Panc1 (cell line): ENCODE measurements around the gene SYNE1. TPM values are rescaled to one million over a fixed set of nuclear protein-coding genes. Genes with fewer than 3 reads are reported as not detected.

Experiments used
- ATAC-seq: fragments of 200-7000 bp; cut with Tn5 transposase; 2 replicates; pipeline ENCODE4 v1.9.1; 2020; ENCODE audit warnings: mild to moderate bottlenecking, moderate library complexity
- BruUV-seq: library from RNA; stranded (reverse); fragments of 400-500 nt; replicated peaks from 2 replicates; lab custom pipeline; 2021; lab: Mats Ljungman, UMichigan
- CTCF ChIA-PET: fragments of 300-600 bp; sonication (Branson Sonifier 250); formaldehyde crosslinking; loops from one replicate; lab custom pipeline; 2022; ENCODE audit warnings: antibody characterized with exemption; lab: Charles Lee
- POLR2A ChIA-PET: fragments of 300-600 bp; sonication (Branson Sonifier 250); formaldehyde crosslinking; loops from one replicate; lab custom pipeline; 2022; ENCODE audit warnings: antibody characterized with exemption; lab: Charles Lee
- DNase-seq: peaks from one replicate; pipeline ENCODE4 v3.0.0-alpha.2; 2010; ENCODE audit warnings: low read depth, low spot score
- H3K27ac ChIP-seq: 2 replicates; pipeline ENCODE4 v1.5.1; 2011; ENCODE audit warnings: mild to moderate bottlenecking, low read length, inconsistent platforms
- H3K27me3 ChIP-seq: fragments of 200-500 bp; sonication (Bioruptor generic); 2 replicates; pipeline ENCODE4 v1.6.0; 2014; ENCODE audit warnings: low read length, inconsistent platforms; ENCODE audit not compliant: control insufficient read depth, insufficient read depth
- H3K36me3 ChIP-seq: fragments of 200-500 bp; sonication (Bioruptor generic); 2 replicates; pipeline ENCODE4 v1.5.1; 2014; ENCODE audit warnings: inconsistent platforms, mild to moderate bottlenecking, low read length, moderate library complexity; ENCODE audit not compliant: control insufficient read depth, insufficient read depth
- H3K4me1 ChIP-seq: 2 replicates; pipeline ENCODE4 v1.5.1; 2011; ENCODE audit warnings: inconsistent platforms, mild to moderate bottlenecking, low read length, moderate library complexity; ENCODE audit not compliant: control insufficient read depth, insufficient read depth
- H3K4me3 ChIP-seq, 2 experiments: 2 replicates each; pipeline ENCODE4 v1.5.1; 2011 to 2012; ENCODE audit warnings: low read depth in 2 of 2, low read length in 2 of 2, mild to moderate bottlenecking in 2 of 2, inconsistent platforms in 1 of 2, moderate library complexity in 1 of 2
- H3K9me3 ChIP-seq: fragments of 200-500 bp; sonication (Bioruptor generic); 2 replicates; pipeline ENCODE4 v1.5.1; 2014; ENCODE audit warnings: low read depth, mild to moderate bottlenecking, inconsistent platforms, low read length, moderate library complexity; ENCODE audit not compliant: control insufficient read depth, insufficient read depth
- POLR2AphosphoS5 ChIP-seq: IDR thresholded peaks from 2 replicates; pipeline ENCODE4 v1.6.1; 2012; ENCODE audit warnings: mild to moderate bottlenecking, low read depth, low read length, moderate library complexity
- SIN3A ChIP-seq: IDR thresholded peaks from 2 replicates; pipeline ENCODE4 v1.6.1; 2012; ENCODE audit warnings: low read depth, mild to moderate bottlenecking, low read length, moderate library complexity, borderline replicate concordance; ENCODE audit not compliant: insufficient read depth
- TCF7L2 ChIP-seq: IDR thresholded peaks from 2 replicates; pipeline ENCODE4 v1.6.1; 2011; ENCODE audit warnings: mild to moderate bottlenecking, low read depth, low read length, inconsistent platforms
- in situ Hi-C: cut with HindIII; loops from 2 replicates; pipeline ENCODE4 v1.10.0; 2016; ENCODE audit warnings: low sequenced_read_pairs, low pct_unique_long_range_greater_than_20kb
- intact Hi-C: fragments of 100-400 bp; cut with micrococcal nuclease; formaldehyde crosslinking; loops from one replicate; pipeline ENCODE4 v1.10.0; 2022; ENCODE audit not compliant: unreplicated experiment
- total RNA-seq: library from RNA; stranded (reverse); gene quantifications from one replicate; pipeline ENCODE4 v1.2.1, GENCODE V29; 2021; ENCODE audit not compliant: unreplicated experiment
- TF ChIP-seq, protein P1 (sequence below), 2 experiments: IDR thresholded peaks; 2 replicates each; pipeline ENCODE4 v1.6.1; 2011 to 2012; ENCODE audit warnings: low read depth in 2 of 2, control low read depth in 1 of 2, low read length in 1 of 2, mild to moderate bottlenecking in 1 of 2, moderate library complexity in 1 of 2; ENCODE audit not compliant: insufficient read depth in 1 of 2
- TF ChIP-seq, protein P2 (sequence below): fragments of 450-650 bp; IDR thresholded peaks from 2 replicates; pipeline ENCODE4 v1.5.1; 2017; ENCODE audit warnings: mild to moderate bottlenecking

SYNE1 gene
- total RNA-seq, 1 experiment from 2014 or later: 3.2 TPM

DNA sequence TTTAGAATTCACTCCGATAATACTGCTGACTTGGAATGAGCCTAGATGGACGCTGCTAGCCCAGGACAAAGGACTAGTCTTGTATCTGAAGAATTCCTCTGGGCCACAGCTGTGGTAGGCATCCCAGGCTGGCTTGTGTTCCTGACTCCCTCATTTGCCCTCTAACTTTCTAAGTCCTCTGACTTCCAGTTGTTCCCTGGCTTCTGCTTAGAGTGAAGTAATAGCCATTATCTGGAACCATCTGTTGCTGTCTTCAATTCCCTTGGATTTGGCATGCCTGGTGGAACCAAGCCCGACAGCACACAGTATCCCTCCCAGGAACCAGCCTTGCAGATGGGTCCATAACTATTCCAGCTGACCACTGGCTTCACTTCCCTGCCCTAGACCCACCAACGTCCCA lies 376.0 kb downstream of the SYNE1 start:
- no peak for DNase-seq
- H3K9me3 ChIP-seq: no peaks in the 10 kb centered on the region
- no peaks in the 10 kb centered on the region for H3K36me3 ChIP-seq
- no peak overlapping the region for H3K27ac ChIP-seq
- no TSS peak for BruUV-seq
- ATAC-seq: no peak
- POLR2A ChIA-PET: no interaction called here
- no peaks in the 10 kb centered on the region; the same call in 1 of the 2 replicates for H3K27me3 ChIP-seq
- TF ChIP-seq TCF7L2 (no peak), SIN3A (no peak), POLR2AphosphoS5 (no peak)
- TF ChIP-seq, protein P1, sequence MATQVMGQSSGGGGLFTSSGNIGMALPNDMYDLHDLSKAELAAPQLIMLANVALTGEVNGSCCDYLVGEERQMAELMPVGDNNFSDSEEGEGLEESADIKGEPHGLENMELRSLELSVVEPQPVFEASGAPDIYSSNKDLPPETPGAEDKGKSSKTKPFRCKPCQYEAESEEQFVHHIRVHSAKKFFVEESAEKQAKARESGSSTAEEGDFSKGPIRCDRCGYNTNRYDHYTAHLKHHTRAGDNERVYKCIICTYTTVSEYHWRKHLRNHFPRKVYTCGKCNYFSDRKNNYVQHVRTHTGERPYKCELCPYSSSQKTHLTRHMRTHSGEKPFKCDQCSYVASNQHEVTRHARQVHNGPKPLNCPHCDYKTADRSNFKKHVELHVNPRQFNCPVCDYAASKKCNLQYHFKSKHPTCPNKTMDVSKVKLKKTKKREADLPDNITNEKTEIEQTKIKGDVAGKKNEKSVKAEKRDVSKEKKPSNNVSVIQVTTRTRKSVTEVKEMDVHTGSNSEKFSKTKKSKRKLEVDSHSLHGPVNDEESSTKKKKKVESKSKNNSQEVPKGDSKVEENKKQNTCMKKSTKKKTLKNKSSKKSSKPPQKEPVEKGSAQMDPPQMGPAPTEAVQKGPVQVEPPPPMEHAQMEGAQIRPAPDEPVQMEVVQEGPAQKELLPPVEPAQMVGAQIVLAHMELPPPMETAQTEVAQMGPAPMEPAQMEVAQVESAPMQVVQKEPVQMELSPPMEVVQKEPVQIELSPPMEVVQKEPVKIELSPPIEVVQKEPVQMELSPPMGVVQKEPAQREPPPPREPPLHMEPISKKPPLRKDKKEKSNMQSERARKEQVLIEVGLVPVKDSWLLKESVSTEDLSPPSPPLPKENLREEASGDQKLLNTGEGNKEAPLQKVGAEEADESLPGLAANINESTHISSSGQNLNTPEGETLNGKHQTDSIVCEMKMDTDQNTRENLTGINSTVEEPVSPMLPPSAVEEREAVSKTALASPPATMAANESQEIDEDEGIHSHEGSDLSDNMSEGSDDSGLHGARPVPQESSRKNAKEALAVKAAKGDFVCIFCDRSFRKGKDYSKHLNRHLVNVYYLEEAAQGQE (IDR thresholded peaks at IDR 0.05; ENCODE audit: insufficient read depth in 1 of 2, low read depth in 2 of 2, low read length in 1 of 2): no peak
- TF ChIP-seq, protein P2, sequence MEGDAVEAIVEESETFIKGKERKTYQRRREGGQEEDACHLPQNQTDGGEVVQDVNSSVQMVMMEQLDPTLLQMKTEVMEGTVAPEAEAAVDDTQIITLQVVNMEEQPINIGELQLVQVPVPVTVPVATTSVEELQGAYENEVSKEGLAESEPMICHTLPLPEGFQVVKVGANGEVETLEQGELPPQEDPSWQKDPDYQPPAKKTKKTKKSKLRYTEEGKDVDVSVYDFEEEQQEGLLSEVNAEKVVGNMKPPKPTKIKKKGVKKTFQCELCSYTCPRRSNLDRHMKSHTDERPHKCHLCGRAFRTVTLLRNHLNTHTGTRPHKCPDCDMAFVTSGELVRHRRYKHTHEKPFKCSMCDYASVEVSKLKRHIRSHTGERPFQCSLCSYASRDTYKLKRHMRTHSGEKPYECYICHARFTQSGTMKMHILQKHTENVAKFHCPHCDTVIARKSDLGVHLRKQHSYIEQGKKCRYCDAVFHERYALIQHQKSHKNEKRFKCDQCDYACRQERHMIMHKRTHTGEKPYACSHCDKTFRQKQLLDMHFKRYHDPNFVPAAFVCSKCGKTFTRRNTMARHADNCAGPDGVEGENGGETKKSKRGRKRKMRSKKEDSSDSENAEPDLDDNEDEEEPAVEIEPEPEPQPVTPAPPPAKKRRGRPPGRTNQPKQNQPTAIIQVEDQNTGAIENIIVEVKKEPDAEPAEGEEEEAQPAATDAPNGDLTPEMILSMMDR: no peak
- no peaks in the 10 kb centered on the region for H3K4me1 ChIP-seq
- intact Hi-C loops: loop anchor here (10.0 kb wide), 1 partner anchor 586 kb away; no protein-coding TSS in a partner anchor
- in situ Hi-C loops: no loop called here
- CTCF ChIA-PET: no interaction called here
- no peak overlapping the region for H3K4me3 ChIP-seq

DNA sequence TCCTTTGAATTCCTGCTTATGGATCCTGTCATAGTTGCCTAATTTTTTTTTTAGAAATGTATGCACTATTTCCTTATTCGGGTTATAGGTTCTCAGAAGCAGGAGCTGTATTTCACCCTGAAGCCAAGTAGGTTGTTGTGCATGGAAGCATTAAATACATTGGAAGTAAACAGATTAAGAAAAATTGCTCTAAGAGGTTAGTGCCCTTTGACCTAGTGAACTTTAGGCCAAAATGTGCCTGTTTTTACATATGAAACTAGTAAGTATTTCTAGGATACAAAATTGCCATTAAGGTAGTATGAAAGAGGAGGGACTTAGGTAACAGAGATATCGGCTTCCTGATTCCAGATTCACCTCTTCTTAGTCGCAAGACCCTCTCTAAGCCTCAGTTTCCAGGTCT lies 377.9 kb downstream of the SYNE1 start:
- DNase-seq (no peak), ATAC-seq (no peak)
- CTCF ChIA-PET: interaction anchor here (0.7 kb wide), 1 partner anchor 56 kb away, joined by 4 read pairs; no protein-coding TSS in a partner anchor
- no peak for TF ChIP-seq SIN3A
- TF ChIP-seq POLR2AphosphoS5: no peak
- TF ChIP-seq, protein P1 (IDR thresholded peaks at IDR 0.05; ENCODE audit: insufficient read depth in 1 of 2, low read depth in 2 of 2, low read length in 1 of 2): no peak
- BruUV-seq: no TSS peak
- in situ Hi-C loops: no loop called here
- Histone ChIP-seq H3K27ac (no peak overlapping the region), H3K4me1 (no peaks in the 10 kb centered on the region), H3K27me3 (no peaks in the 10 kb centered on the region; the same call in 1 of the 2 replicates), H3K4me3 (no peak overlapping the region), H3K36me3 (no peaks in the 10 kb centered on the region), H3K9me3 (no peaks in the 10 kb centered on the region)
- intact Hi-C loops: no loop called here
- POLR2A ChIA-PET: no interaction called here
